DMS53 treated with DMSO at 0.1 percent for 48 hours (cell line): Measurements from ENCODE around the gene NHLRC4.
"Not testable (repeated sequence)": the region's sequence is repeated elsewhere in the genome, so short reads cannot be mapped to it uniquely, and the experiment has no call there.

Source experiments
- DNase-seq: peaks from one replicate; lab custom pipeline; 2025; ENCODE audit not compliant: unreplicated experiment; lab: John Stamatoyannopoulos, UW

NHLRC4 gene

GRCh38 chr16:596736-597060, 29.9 kb downstream of the NHLRC4 start:
- no peak for DNase-seq

- DNase-seq, result not testable (repeated sequence)
These were observed 30.9 kb downstream of the NHLRC4 start for GRCh38 chr16:597655-598054.

GRCh38 chr16:598823-599739, 32.3 kb downstream of the NHLRC4 start:
- no peak for DNase-seq

GRCh38 chr16:600781-601180, 34.0 kb downstream of the NHLRC4 start:
- no peak for DNase-seq

- no peak for DNase-seq
These were observed 37.1 kb downstream of the NHLRC4 start for GRCh38 chr16:603933-604332.

- no peak for DNase-seq
These were observed 40.0 kb downstream of the NHLRC4 start for GRCh38 chr16:606656-607307.

GRCh38 chr16:608019-608418, 41.2 kb downstream of the NHLRC4 start:
- DNase-seq, result no peak

GRCh38 chr16:609316-609715, 42.5 kb downstream of the NHLRC4 start:
- DNase-seq, result no peak

- no peak for DNase-seq
These were observed 43.2 kb downstream of the NHLRC4 start for GRCh38 chr16:609984-610383.

- DNase-seq, result no peak
These were observed 43.9 kb downstream of the NHLRC4 start for GRCh38 chr16:610513-611381.

GRCh38 chr16:615122-615521, 48.3 kb downstream of the NHLRC4 start:
- DNase-seq, result no peak

GRCh38 chr16:616733-617586, 50.2 kb downstream of the NHLRC4 start:
- DNase-seq, result peak; percentile 67

- DNase-seq, result no peak
These were observed 51.0 kb downstream of the NHLRC4 start for GRCh38 chr16:617855-618254.
